Measurements from ENCODE around the gene DTNA.

The DTNA gene

GRCh38 chr18:34795070-34795732 is 85.1 kb downstream of the DTNA start:
- Histone ChIP-seq H3K9ac (ENCODE audit: low read length) (no peak overlapping the region), H3K9me3 (ENCODE audit: control insufficient read depth, low read length) (no peaks in the 10 kb centered on the region), H3K27me3 (replicated peaks; ENCODE audit: control insufficient read depth, insufficient read depth, low read length) (no peaks in the 10 kb centered on the region), H3K4me3 (ENCODE audit: low read length) (no peak overlapping the region), H3K4me1 (ENCODE audit: control insufficient read depth, insufficient read depth, low read length) (peaks cover 20% of the 10 kb centered on the region), H3K36me3 (ENCODE audit: control insufficient read depth, insufficient read depth, low read length, severe bottlenecking) (no peaks in the 10 kb centered on the region)
- DNase-seq (ENCODE audit: low read depth) = no peak

- DNase-seq (ENCODE audit: low read depth) = no peak
- Histone ChIP-seq H3K4me1 (ENCODE audit: control insufficient read depth, insufficient read depth, low read length) (peaks cover 22% of the 10 kb centered on the region), H3K9me3 (ENCODE audit: control insufficient read depth, low read length) (no peaks in the 10 kb centered on the region), H3K27me3 (replicated peaks; ENCODE audit: control insufficient read depth, insufficient read depth, low read length) (no peaks in the 10 kb centered on the region), H3K4me3 (ENCODE audit: low read length) (no peak overlapping the region), H3K9ac (ENCODE audit: low read length) (no peak overlapping the region), H3K36me3 (ENCODE audit: control insufficient read depth, insufficient read depth, low read length, severe bottlenecking) (no peaks in the 10 kb centered on the region)
These were observed 86.0 kb downstream of the DTNA start for GRCh38 chr18:34796035-34796657.

- Histone ChIP-seq H3K9me3 (ENCODE audit: control insufficient read depth, low read length) (no peaks in the 10 kb centered on the region), H3K27me3 (replicated peaks; ENCODE audit: control insufficient read depth, insufficient read depth, low read length) (no peaks in the 10 kb centered on the region), H3K4me3 (ENCODE audit: low read length) (no peak overlapping the region), H3K4me1 (ENCODE audit: control insufficient read depth, insufficient read depth, low read length) (peaks cover 48% of the 10 kb centered on the region), H3K36me3 (ENCODE audit: control insufficient read depth, insufficient read depth, low read length, severe bottlenecking) (no peaks in the 10 kb centered on the region), H3K9ac (ENCODE audit: low read length) (no peak overlapping the region)
- no peak for DNase-seq (ENCODE audit: low read depth)
These were observed 89.2 kb downstream of the DTNA start for GRCh38 chr18:34799291-34799690.

- H3K9me3 ChIP-seq (ENCODE audit: control insufficient read depth, low read length) = no peaks in the 10 kb centered on the region
- no peak overlapping the region for H3K4me3 ChIP-seq (ENCODE audit: low read length)
- no peak for DNase-seq (ENCODE audit: low read depth)
- H3K4me1 ChIP-seq (ENCODE audit: control insufficient read depth, insufficient read depth, low read length) = peaks cover 41% of the 10 kb centered on the region
- no peaks in the 10 kb centered on the region for H3K27me3 ChIP-seq (replicated peaks; ENCODE audit: control insufficient read depth, insufficient read depth, low read length)
- no peaks in the 10 kb centered on the region for H3K36me3 ChIP-seq (ENCODE audit: control insufficient read depth, insufficient read depth, low read length, severe bottlenecking)
- H3K9ac ChIP-seq (ENCODE audit: low read length) = no peak overlapping the region
These were observed 90.3 kb downstream of the DTNA start for GRCh38 chr18:34800381-34800780.

- H3K9me3 ChIP-seq (ENCODE audit: control insufficient read depth, low read length) = no peaks in the 10 kb centered on the region
- no peaks in the 10 kb centered on the region for H3K27me3 ChIP-seq (replicated peaks; ENCODE audit: control insufficient read depth, insufficient read depth, low read length)
- H3K4me3 ChIP-seq (ENCODE audit: low read length) = no peak overlapping the region
- H3K36me3 ChIP-seq (ENCODE audit: control insufficient read depth, insufficient read depth, low read length, severe bottlenecking) = no peaks in the 10 kb centered on the region
- no peak overlapping the region for H3K9ac ChIP-seq (ENCODE audit: low read length)
- DNase-seq (ENCODE audit: low read depth) = peak; percentile 12
- H3K4me1 ChIP-seq (ENCODE audit: control insufficient read depth, insufficient read depth, low read length) = peaks cover 51% of the 10 kb centered on the region
These were observed 91.7 kb downstream of the DTNA start for GRCh38 chr18:34801774-34802173.

- H3K9me3 ChIP-seq (ENCODE audit: control insufficient read depth, low read length) = no peaks in the 10 kb centered on the region
- DNase-seq (ENCODE audit: low read depth) = peak; percentile 24
- peaks cover 62% of the 10 kb centered on the region for H3K4me1 ChIP-seq (ENCODE audit: control insufficient read depth, insufficient read depth, low read length)
- H3K36me3 ChIP-seq (ENCODE audit: control insufficient read depth, insufficient read depth, low read length, severe bottlenecking) = no peaks in the 10 kb centered on the region
- no peak overlapping the region for H3K9ac ChIP-seq (ENCODE audit: low read length)
- no peaks in the 10 kb centered on the region for H3K27me3 ChIP-seq (replicated peaks; ENCODE audit: control insufficient read depth, insufficient read depth, low read length)
- no peak overlapping the region for H3K4me3 ChIP-seq (ENCODE audit: low read length)
These were observed 92.9 kb downstream of the DTNA start for GRCh38 chr18:34802959-34803358.

- H3K4me3 ChIP-seq (ENCODE audit: low read length) = no peak overlapping the region
- no peak for DNase-seq (ENCODE audit: low read depth)
- no peak overlapping the region for H3K9ac ChIP-seq (ENCODE audit: low read length)
- no peaks in the 10 kb centered on the region for H3K27me3 ChIP-seq (replicated peaks; ENCODE audit: control insufficient read depth, insufficient read depth, low read length)
- peaks cover 65% of the 10 kb centered on the region for H3K4me1 ChIP-seq (ENCODE audit: control insufficient read depth, insufficient read depth, low read length)
- H3K36me3 ChIP-seq (ENCODE audit: control insufficient read depth, insufficient read depth, low read length, severe bottlenecking) = no peaks in the 10 kb centered on the region
- no peaks in the 10 kb centered on the region for H3K9me3 ChIP-seq (ENCODE audit: control insufficient read depth, low read length)
These were observed 93.8 kb downstream of the DTNA start for GRCh38 chr18:34803877-34804400.

- H3K9me3 ChIP-seq (ENCODE audit: control insufficient read depth, low read length) = no peaks in the 10 kb centered on the region
- no peaks in the 10 kb centered on the region for H3K36me3 ChIP-seq (ENCODE audit: control insufficient read depth, insufficient read depth, low read length, severe bottlenecking)
- no peaks in the 10 kb centered on the region for H3K27me3 ChIP-seq (replicated peaks; ENCODE audit: control insufficient read depth, insufficient read depth, low read length)
- peaks cover 77% of the 10 kb centered on the region for H3K4me1 ChIP-seq (ENCODE audit: control insufficient read depth, insufficient read depth, low read length)
- no peak overlapping the region for H3K4me3 ChIP-seq (ENCODE audit: low read length)
- H3K9ac ChIP-seq (ENCODE audit: low read length) = no peak overlapping the region
- DNase-seq (ENCODE audit: low read depth) = no peak
These were observed 95.2 kb downstream of the DTNA start for GRCh38 chr18:34805103-34805877.

- H3K4me1 ChIP-seq (ENCODE audit: control insufficient read depth, insufficient read depth, low read length) = peaks cover 77% of the 10 kb centered on the region
- no peaks in the 10 kb centered on the region for H3K9me3 ChIP-seq (ENCODE audit: control insufficient read depth, low read length)
- peak; percentile 15 for DNase-seq (ENCODE audit: low read depth)
- H3K27me3 ChIP-seq (replicated peaks; ENCODE audit: control insufficient read depth, insufficient read depth, low read length) = no peaks in the 10 kb centered on the region
- no peaks in the 10 kb centered on the region for H3K36me3 ChIP-seq (ENCODE audit: control insufficient read depth, insufficient read depth, low read length, severe bottlenecking)
- no peak overlapping the region for H3K4me3 ChIP-seq (ENCODE audit: low read length)
- H3K9ac ChIP-seq (ENCODE audit: low read length) = no peak overlapping the region
These were observed 95.8 kb downstream of the DTNA start for GRCh38 chr18:34805878-34806351.

- no peak overlapping the region for H3K4me3 ChIP-seq (ENCODE audit: low read length)
- no peak for DNase-seq (ENCODE audit: low read depth)
- H3K27me3 ChIP-seq (replicated peaks; ENCODE audit: control insufficient read depth, insufficient read depth, low read length) = no peaks in the 10 kb centered on the region
- H3K9ac ChIP-seq (ENCODE audit: low read length) = no peak overlapping the region
- H3K4me1 ChIP-seq (ENCODE audit: control insufficient read depth, insufficient read depth, low read length) = peaks cover 77% of the 10 kb centered on the region
- no peaks in the 10 kb centered on the region for H3K9me3 ChIP-seq (ENCODE audit: control insufficient read depth, low read length)
- H3K36me3 ChIP-seq (ENCODE audit: control insufficient read depth, insufficient read depth, low read length, severe bottlenecking) = no peaks in the 10 kb centered on the region
These were observed 96.4 kb downstream of the DTNA start for GRCh38 chr18:34806527-34806926.

GRCh38 chr18:34807106-34807796 is 97.2 kb downstream of the DTNA start:
- Histone ChIP-seq H3K27me3 (replicated peaks; ENCODE audit: control insufficient read depth, insufficient read depth, low read length) (no peaks in the 10 kb centered on the region), H3K9ac (ENCODE audit: low read length) (no peak overlapping the region), H3K36me3 (ENCODE audit: control insufficient read depth, insufficient read depth, low read length, severe bottlenecking) (peaks cover 2% of the 10 kb centered on the region), H3K4me1 (ENCODE audit: control insufficient read depth, insufficient read depth, low read length) (peaks cover 69% of the 10 kb centered on the region), H3K9me3 (ENCODE audit: control insufficient read depth, low read length) (no peaks in the 10 kb centered on the region), H3K4me3 (ENCODE audit: low read length) (no peak overlapping the region)
- no peak for DNase-seq (ENCODE audit: low read depth)

Measured in adipocyte (in vitro differentiated cells).